AG09319 (cell line): ENCODE results near the gene LENG9.

ENCODE experiments used
- DNase-seq: peaks from one replicate; pipeline ENCODE4 v3.0.0-alpha.2; 2010; ENCODE audit warnings: low read depth; ENCODE audit errors: extremely low read depth
- CTCF ChIP-seq: IDR thresholded peaks from 2 replicates; pipeline ENCODE4 v1.5.1; 2011; ENCODE audit warnings: low read depth, mild to moderate bottlenecking, inconsistent platforms, low read length, moderate library complexity

LENG9 gene

DNA sequence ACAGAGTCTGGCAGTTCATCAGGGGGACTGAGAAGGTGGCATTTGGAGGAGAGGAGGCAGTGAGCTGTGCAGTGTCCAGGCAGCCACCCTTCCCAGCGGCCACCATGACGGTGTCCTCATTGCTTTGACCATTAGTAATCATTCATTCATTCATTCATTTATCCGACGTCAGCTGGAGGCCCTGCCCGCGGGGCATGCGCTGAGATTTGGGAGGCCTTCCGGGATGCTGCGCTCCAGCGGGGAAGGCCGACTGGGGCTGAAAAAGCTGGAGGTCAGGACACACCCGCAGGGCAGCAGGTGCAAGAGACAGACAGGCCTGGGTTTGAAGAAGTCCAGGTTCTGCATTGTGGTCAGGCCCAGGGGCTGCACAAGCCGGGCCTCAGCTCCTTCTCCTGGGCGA is 39.4 kb downstream of the LENG9 start:
- no peak for DNase-seq
- no peak for TF ChIP-seq CTCF

DNA sequence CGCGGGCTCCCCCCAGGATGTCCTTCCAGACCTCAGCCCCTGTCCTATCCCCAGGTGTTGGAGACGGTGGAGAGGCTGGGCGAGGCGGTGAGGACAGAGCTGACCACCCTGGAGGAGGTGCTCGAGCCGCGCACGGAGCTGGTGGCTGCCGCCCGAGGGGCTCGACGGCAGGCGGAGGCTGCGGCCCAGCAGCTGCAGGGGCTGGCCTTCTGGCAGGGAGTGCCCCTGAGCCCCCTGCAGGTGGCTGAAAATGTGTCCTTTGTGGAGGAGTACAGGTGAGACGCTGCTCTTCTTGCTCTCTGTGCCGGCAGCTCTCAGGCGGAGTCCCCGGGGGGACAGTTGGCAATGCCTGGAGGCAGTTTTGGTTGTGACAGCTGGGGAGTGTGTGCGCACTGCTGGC is 41.4 kb downstream of the LENG9 start:
- no peak for TF ChIP-seq CTCF
- no peak for DNase-seq

GRCh38 chr19:54421521-54421920 is 42.1 kb downstream of the LENG9 start:
- DNase-seq: no peak
- no peak for TF ChIP-seq CTCF

- TF ChIP-seq CTCF: no peak
- no peak for DNase-seq
Observed at GRCh38 chr19:54421169-54421516, 42.4 kb downstream of the LENG9 start.

DNA sequence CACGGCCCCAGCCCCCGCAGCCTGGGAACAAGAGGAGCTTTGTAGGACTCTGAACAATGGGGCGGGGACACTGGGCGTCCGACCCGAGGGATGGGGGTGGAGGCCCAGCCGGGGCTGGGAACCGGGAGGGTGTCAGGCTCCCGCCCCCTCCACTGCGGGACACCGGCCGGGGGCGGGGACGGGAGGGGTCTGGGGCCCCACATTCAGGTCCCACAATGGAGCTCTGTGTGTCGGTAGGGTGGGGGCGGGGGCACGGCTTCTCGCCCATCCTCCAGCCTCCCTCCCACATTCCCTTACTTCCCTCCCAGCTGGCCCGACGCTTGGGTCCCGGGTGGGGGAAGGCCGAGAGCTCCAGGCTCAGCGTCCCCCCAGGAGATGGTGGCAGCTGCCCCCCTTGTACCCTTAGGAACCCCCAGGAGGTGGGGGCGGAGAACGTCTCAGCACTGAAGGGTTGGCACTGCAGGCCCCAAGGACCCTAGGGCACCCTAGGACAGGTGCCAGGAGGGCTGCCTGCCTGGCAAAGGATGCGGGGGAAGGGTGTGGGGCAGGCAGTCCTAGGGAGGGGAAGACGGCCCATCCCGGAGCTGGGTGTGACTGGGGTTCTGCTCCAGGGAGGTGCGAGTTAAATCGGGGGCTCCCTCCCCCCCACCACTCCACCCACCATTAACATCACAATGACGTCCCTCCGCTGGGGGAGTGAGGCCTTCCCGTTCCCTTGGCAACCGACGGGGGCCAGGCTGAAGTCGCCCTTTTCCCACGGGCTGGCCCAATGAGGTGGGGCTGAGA is 43.0 kb downstream of the LENG9 start:
- no peak for TF ChIP-seq CTCF
- DNase-seq: no peak

DNA sequence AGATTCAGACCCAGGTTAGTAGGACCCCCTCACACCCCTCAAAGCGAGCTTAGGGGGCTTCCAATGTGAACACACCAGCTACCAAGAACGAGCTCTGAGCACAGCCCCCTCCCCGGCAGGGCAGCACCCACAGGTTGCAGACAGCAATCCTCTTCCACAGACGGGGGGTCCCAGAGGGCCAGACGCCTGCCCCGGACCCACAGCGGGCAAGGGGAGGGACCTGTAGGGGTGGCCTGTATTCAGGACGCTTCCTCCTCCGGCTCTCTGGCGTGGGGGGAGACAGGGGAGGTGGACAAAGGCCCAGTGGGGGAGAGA is 43.6 kb downstream of the LENG9 start:
- no peak for DNase-seq
- no peak for TF ChIP-seq CTCF

GRCh38 chr19:54418930-54419800 is 44.4 kb downstream of the LENG9 start:
- TF ChIP-seq CTCF: no peak
- DNase-seq: no peak
